Left ventricle myocardium superior (tissue), 1 donor: Measurements from ENCODE around the gene RGS9. TPM values are rescaled to one million over a fixed set of nuclear protein-coding genes. Genes with fewer than 3 reads are reported as not detected.

Experiments used
- ATAC-seq: fragments of 200-7000 bp; cut with Tn5 transposase; one replicate; pipeline ENCODE4 v1.9.1; 2020; ENCODE audit warnings: mild to moderate bottlenecking, moderate library complexity
- DNase-seq: peaks from one replicate; pipeline ENCODE4 v3.0.0-alpha.2; 2020
- intact Hi-C: fragments of 100-400 bp; cut with micrococcal nuclease; formaldehyde crosslinking; loops from one replicate; pipeline ENCODE4 v1.11.0; 2022
- total RNA-seq: library from RNA; stranded (reverse); fragmentation: NEBNext Ultra II Directional; extraction: Animal tissue kit (Norgen Biotek cat#: 25700); gene quantifications from one replicate; pipeline ENCODE4 v1.2.1, GENCODE V29; 2021
- donor health status: DM: no; HTN: yes; CAD: no; lungs with severe emphysema.

Gene RGS9
- total RNA-seq, 1 donor from 2014 or later, result 2.0 TPM

DNA sequence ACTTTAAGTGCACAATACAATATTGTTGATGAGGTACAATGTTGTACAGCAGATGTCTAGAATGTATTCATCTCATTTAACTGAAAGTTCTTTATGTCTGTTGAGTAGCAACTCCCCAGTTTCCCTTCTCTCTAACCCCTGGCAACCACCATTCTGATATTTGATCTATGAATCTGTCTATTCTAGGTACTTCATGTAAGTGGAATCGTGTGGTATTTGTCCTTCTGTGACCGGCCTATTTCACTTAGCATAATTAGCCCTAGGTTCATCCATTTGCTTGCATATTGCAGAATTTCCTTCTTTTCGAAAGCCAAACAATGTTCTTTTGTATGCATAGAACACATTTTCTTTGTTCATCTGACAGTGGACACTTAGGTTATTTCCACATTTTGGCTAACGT, 10.8 kb downstream of the RGS9 start:
- intact Hi-C loops, result no loop called here
- no peak for ATAC-seq
- no peak for DNase-seq

DNA sequence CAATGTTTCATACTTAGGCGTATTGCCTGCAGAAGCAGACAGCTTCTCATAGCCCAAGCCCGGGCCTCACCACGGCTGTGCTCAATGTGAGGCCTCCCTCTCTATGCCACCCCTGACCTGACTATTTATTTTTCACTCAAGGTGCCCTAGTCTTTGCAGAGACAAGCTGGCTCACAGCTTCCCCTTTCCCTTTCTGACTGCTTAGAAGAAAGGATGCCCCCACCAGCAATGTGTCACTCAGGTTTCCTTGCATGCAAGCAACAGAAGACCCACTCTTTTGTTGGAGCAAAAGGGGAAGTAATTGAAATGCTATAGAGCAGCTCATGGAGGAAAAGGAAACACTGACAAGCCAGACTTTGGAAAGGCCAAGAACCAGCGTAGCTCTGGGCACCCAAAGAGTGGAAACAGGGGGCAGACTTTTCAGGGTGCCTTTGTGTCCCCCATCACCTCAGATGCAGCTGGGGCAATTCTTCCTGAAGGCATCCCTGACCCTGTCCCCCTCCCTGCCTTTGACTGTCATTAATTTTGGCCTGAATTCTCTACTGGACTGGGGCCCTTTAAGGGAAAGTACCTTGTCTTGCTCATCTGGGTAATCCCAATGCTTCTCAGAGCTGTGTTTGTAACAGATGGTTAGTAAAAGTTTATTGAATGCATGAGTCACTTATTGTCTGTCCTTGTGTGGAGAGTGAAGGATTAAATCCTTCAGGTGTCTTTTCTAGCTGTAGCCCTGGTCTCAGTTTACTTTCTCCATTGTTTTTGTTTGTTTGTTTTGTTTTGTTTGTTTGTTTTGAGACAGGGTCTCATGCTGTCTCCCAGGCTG, 17.8 kb downstream of the RGS9 start:
- intact Hi-C loops, result no loop called here
- ATAC-seq, result no peak
- DNase-seq, result no peak

DNA sequence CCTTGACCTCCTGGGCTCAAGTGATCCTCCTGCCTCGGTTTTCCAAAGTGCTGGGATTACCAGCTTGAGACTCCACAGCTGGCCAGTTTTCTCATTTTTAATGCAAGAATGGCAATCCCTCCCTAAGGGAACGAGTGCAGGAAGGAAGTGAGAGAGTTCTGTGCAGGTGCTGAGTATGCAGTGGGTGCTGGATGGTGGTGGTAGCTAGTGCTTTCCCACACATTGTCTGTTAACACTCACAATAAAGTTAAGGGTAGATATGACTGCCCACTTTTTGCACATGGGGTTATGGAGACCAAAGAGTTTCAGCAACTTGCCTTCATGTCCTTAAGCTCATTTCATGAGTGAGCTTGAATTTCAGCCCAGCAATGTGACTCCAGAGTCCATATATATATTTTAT, 18.5 kb downstream of the RGS9 start:
- no peak for ATAC-seq
- intact Hi-C loops, result no loop called here
- DNase-seq, result no peak

DNA sequence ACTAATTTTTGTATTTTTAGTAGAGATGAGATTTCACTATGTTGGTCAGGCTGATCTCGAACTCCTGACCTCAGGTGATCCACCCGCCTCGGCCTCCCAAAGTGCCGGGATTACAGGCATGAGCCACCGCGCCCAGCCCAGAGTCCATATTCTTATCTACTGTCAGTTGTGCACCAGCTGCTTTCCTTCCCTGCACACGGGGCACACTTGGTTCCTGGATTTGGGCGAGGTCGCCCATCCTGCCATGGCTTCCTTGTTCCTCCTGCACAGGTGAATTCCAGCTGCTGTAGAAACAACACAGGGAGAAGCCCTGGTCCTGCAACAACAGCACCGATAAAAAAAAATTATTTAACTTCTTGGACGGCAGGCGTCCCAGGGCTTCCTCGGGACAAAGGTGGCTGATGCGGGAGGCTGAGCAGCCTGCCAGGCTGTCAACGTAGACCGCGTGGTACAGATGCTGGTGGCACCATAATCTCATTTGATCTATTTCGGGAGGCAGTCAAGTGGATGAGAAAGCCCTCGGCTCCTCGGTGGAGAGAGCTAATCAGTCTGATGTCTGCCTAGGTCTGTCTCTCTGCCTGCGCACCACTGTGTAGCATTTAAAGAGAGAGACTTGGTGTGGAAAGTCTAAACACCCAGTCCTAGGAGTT, 19.1 kb downstream of the RGS9 start:
- no peak for DNase-seq
- ATAC-seq, result peak; percentile 71
- intact Hi-C loops, result no loop called here

DNA sequence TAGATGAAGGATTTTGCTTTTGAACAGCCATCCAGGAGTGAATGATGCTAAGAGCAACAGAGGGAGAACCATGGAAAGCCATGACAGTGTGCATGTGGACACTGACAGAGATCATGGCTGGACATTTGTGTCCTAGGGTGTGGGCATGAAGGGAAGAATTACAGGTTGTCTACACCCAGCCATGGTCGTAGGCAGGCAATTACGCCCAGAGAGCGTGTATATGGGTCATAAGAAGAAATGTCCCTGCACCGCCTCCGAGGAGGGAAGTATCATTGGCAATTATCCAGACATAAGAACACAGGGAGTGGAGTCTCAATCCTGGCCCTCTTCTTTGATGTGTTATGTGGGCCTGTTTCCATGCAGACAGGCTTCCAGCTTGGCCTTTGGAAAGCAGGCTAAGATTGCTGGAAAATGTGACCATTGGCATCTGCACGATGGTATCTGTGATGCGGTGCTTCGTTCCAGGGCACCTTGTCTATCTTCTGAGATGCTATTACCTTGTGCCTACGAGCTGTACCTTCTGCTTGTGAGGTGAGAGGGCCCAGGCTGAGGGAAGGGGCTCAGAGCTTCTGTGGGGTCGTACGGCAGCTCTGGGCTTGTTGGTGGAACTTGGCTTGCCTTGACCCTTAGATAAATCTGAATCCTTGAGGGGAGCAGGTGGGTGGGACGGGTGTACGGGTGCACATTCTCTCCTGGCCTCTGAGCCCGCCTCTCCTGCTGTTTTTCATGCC, 19.8 kb downstream of the RGS9 start:
- no peak for DNase-seq
- intact Hi-C loops, result no loop called here
- ATAC-seq, result no peak

DNA sequence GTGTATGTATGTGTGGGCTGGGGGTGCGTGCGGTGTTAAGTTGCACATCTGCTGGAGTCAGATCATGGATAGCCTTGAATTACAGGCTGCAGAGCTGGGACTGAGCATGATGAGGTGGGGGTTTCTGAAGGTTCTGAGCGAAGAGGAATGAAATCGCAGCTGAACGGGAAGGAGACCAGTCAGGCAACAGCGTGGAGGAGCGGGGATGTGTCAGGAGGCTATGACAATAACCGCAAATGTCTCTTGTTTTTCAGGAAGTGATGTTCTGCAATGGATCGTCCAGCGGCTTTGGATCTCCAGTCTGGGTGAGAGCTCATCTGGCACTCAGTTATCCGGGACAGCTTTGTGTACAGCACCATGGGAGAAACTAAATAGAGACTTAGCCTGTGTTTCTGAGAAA, 20.9 kb downstream of the RGS9 start:
- DNase-seq (no peak), ATAC-seq (no peak)
- intact Hi-C loops, result no loop called here

DNA sequence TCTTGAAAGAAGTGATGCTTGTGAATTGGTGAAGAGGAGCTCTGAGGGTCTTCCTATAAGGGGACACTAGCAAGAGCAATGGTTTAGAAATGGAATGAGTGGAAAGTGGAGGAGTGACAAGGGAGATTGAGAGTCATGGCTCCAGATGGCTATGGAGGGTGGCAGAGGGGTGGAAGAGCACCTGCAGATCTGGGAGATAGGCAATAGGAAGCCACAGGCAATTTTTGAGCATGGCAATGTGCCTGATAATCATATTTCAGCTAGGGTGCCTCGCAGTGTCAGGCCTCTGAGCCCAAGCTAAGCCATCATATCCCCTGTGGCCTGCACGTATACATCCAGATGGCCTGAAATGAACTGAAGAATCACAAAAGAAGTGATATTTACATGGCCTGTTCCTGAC, 21.5 kb downstream of the RGS9 start:
- no peak for ATAC-seq
- no peak for DNase-seq
- intact Hi-C loops, result no loop called here

DNA sequence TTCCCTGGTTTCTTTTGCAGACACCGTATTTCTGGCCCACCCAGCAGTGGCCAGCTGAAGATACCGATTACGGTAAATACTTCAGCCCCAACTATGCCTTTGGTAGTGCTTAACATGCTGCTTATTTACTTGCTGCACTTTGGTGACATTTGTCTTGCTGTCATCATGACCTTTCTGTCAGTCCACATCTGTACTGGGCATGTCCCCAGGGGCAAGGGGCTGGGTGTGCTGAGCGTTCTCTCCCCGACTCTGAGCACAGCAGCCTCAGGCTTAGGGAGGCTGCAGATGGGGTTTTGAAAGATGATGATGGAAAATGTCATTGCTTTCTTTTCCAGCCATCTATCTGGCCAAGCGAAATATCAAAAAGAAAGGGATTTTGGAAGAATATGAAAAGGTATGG, 23.3 kb downstream of the RGS9 start:
- no peak for ATAC-seq
- intact Hi-C loops, result no loop called here
- DNase-seq, result no peak

DNA sequence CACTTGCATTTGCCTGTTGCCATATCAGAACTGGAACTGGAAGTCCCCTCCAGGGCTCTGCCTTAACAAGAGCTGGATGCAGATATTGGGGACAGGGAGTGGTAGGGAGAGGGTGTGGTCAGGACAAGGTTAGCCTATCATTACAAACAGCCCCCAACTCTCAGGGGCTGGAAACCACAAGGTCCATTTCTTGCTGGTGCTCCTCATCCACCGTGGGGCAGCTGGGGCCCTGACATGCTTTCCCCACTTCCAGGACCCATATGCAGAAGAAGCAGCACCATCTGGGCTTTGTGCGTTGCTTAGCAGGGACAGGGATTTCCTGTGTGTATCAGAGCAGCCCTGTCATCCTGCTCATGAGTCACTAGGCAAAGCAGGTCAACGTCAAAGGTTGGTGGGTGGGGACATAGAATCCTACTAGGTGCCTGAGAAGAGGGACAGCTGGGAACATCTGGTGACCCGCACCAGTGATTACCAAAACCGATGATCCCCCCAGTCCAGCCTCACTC, 26.9 kb downstream of the RGS9 start:
- intact Hi-C loops, result no loop called here
- ATAC-seq (no peak), DNase-seq (no peak)

DNA sequence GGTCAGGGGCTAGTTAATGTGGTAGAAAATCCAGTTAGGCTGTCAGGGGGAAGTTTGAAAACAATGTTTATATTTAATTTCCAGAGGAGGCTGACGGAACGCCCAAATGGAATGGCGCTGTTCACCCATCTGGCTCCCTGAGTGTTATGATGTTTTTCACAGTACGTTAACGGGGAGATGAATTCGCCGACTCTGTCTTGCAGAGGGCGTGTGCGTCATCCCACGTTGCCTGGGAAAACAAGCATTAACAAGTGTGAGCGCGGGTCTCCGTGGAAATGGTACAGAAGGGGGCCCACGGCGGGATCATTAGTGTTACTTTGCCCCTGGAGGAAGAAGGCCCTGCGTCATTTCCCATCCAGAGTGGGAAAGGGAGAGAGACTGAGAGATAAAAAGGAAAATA, 29.6 kb downstream of the RGS9 start:
- intact Hi-C loops, result no loop called here

DNA sequence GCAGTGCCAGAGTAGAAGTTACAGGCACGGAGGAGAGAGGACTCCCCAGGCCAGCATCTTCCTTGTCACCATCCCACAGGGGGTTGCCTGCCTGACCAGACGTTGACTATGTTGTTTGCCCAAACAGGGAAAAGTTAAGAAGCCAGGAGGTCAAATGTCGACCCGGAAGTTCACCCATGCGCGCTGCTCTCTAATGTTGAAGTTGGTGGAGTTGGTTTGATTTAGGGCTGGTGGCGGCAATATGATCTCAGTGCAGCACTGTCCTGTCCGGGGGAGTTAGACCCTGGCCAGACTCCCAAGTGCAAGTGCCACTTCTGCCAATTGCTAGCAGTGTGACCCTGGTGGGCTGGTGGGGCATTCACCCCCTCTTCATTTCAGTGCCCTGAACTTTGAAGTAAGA, 30.4 kb downstream of the RGS9 start:
- intact Hi-C loops, result no loop called here
- DNase-seq, result no peak

More for the DNA sequence above, 29.6 kb downstream of the RGS9 start:
- DNase-seq, result no peak
- no peak for ATAC-seq

DNA sequence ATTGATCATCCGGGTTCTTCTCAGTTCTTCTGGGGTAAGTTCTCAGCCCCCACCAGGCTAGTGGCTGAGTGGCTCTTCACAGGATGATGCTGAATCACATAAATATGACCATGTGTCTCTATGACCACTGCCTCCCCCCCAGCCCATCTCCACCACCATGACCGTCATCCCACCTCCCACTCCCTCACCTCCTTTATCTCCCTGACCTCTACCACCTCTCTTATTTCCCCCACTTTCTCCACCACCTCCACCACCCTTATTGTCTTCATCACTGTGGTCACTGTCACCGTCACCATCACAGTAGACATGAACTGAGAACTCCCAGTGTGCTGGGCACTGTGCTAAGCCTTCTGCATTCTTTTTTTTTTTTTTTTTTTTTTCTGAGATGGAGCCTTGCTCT, 32.5 kb downstream of the RGS9 start:
- ATAC-seq, result no peak
- no peak for DNase-seq
- intact Hi-C loops, result no loop called here

More for the DNA sequence above, 30.4 kb downstream of the RGS9 start:
- ATAC-seq, result no peak

DNA sequence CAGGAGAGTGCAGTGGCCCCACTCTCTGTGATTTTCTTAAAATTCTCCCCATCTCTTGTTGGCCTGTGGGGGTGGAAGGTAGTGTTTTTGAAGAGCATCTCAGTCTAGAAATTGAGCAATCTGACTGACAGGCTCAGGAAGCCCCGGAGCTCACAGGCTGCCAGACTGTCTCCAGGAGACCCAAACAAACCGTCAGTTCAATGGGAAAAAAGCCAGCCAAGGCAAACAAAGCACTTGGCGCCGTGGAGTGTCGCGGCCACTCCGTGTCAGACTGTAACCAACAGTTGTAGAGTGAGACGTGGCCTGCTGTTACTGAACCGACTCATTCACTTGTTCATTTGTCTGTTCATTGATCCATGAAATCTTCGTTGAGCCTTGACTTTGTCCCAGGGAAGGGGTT, 33.7 kb downstream of the RGS9 start:
- DNase-seq (peak; percentile 54), ATAC-seq (peak; percentile 67)
- intact Hi-C loops, result no loop called here

DNA sequence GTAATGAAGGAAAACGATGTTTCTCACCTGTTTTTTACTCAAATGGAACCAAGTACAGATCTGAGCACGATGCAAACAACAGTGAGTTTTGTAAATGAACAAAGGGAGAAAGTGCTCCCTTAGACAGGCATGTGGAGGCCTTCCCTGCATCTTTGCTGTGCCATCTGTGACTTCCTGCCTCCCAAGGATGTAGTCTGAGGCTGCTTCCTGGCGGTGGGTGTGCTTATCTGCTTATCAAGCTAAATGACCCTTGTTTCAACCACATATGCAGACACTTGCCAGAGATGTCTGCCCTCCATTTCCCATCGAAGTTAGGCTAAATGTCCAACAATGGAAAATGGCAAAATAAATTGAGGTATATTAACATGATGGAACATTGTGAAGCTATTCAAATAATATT, 34.6 kb downstream of the RGS9 start:
- ATAC-seq (no peak), DNase-seq (no peak)
- intact Hi-C loops, result no loop called here

DNA sequence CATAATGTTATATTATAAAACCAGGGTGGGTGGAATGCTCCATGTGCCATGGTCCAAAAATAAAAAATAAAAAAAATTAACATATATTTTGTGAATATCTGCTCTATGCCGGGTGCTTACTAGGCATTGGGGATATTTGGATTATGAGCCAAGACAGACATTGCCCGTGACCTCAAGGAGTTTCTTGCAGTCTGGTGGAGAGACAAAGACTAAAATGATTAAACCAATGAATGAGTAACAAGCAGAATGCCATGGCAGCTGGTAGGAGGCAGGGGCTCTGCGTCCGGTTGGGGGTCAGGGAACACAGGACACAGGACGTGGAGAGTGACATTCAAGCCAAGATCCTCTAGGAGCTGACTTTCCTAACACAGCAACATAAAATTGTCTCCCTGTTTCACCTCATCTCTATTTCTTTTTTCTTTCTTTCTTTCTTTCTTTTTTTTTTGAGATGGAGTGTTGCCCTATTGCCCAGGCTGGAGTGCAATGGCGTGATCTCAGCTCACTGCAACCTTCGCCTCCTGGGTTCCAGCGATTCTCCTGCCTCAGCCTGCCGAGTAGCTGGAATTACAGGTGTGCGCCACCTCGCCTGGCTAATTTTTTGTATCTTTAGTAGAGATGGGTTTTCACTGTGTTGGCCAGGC, 35.4 kb downstream of the RGS9 start:
- DNase-seq (no peak), ATAC-seq (no peak)
- intact Hi-C loops, result no loop called here

DNA sequence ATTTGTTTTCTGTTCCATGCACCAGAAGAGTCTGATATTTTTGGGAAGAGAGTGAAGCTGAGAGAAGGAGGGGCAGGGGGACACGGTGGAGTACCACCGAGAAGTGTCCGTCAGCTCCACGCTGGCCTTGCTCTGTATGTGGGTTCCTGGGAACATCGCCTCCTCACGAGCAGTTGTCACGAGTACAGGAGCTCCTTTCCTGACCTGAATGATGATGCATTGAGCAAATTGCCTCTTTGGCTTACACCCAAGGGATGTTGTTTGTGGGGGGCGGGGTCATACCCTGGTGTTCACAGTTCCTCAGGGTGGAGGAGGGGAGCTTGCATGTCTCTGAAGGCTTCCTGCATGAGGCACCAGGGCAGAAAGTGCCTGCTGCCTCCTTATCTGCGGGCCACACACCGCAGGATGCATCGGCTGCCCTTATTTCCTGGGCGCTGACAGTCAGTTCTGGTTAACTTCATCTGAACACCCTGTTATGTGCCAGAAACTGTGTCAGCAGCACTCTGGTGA, 36.2 kb downstream of the RGS9 start:
- DNase-seq, result peak; percentile 39
- peak; percentile 74 for ATAC-seq

DNA sequence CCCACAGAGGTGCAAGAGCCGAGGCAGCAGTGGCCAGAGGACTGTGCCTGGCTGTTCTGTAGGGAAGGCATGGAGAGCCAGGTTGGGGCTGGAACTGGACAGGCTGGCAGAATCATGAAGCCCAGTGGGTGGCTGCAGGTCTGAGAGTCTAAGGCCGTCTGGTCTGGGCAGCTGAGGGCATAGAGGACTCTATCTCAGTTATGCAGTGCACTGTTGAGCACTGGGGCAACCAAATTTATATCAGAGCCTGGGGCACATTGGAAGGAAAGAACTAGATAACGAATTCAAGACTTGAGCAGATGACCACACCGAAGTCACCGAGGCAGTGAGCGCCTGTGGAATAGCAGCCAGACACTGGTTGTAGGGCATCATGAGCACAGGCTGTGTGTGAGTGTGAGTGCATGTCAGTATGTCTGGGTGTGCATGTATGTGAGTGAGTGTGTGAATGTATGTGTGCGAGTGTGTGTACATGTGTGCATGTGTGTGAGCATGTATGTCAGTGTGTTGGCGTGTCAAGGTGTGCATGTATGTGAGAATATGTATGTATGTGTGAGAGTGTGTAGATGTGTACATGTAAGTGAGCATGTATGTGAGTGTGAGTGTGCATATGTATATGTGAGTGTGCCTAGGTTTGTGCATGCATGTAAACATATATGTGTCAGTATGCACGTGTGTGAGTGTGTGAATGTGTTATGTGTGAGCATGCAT, 37.0 kb downstream of the RGS9 start:
- DNase-seq, result no peak
- intact Hi-C loops, result no loop called here
- peak; percentile 14 for ATAC-seq

More for the DNA sequence above, 36.2 kb downstream of the RGS9 start:
- intact Hi-C loops, result no loop called here

DNA sequence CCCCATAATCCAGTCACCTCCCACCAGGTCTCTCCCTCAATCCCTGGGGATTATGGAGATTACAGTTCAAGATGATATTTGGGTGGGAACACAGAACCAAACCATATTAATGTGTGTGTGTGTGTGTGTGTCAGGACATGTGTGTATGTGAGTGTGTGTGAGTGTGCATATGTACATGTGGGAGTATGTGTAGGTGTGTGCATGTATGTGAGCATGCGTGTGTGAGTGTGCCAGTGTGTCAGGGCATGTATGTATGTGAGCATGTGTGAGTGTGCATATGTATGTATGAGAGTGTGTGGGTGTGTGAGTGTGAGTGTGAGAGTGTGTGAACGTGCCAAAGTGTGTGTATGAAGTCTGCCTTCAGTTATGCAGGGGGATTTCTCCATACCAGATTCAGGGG, 37.8 kb downstream of the RGS9 start:
- intact Hi-C loops, result no loop called here
- ATAC-seq (no peak), DNase-seq (no peak)

DNA sequence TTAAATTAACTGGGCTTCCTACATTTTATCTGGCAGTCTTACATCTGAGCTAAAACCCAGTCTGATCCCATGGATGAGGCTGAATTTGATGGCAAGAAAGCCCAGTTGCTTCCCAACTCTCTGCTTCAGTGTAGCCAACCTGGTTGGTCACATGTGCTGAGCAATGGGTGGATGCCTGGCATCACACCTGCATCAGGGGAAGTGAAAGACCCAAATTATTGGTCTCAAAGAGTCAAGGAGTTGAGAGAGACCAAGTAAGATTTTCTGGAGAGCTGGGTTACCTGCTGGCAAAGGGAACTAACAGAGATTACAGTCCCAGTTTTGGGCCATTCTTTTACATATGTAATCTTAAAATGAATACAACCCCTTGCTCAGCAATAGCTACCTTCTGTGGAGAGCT, 38.8 kb downstream of the RGS9 start:
- DNase-seq (no peak), ATAC-seq (no peak)
- intact Hi-C loops, result no loop called here
